Heart left ventricle (tissue), 16 donors: Measurements from ENCODE around the gene REM2. TPM values are rescaled to one million over a fixed set of nuclear protein-coding genes. Genes with fewer than 3 reads are reported as not detected.

Source experiments
- ATAC-seq, 4 donors: fragments of 200-7000 bp; cut with Tn5 transposase; one replicate each; pipeline ENCODE4 v1.9.1; 2020 to 2022; ENCODE audit warnings: moderate library complexity in 4 of 4, mild to moderate bottlenecking in 3 of 4, moderate number of reproducible peaks in 1 of 4
- DNase-seq, 5 donors: peaks; one replicate each; pipeline ENCODE4 v3.0.0-alpha.2; 2020
- H3K27ac ChIP-seq, 12 donors: fragments of 200-600 bp; sonication (generic) in 4 of 12; one replicate each; pipeline versions ENCODE4 v1.5.0 to v1.8.0; 2016 to 2022; ENCODE audit warnings: mild to moderate bottlenecking in 2 of 12
- H3K27me3 ChIP-seq, 9 donors: fragments of 200-600 bp; sonication (generic) in 2 of 9; one replicate each; pipeline versions ENCODE4 v1.5.1 to v1.8.0; 2016 to 2022; ENCODE audit warnings: mild to moderate bottlenecking in 3 of 9
- H3K36me3 ChIP-seq, 9 donors: fragments of 200-600 bp; sonication (generic) in 2 of 9; one replicate each; pipeline versions ENCODE4 v1.5.0 to v1.8.0; 2018 to 2022; ENCODE audit warnings: mild to moderate bottlenecking in 2 of 9
- H3K4me1 ChIP-seq, 12 donors: fragments of 200-600 bp; sonication (generic) in 4 of 12; one replicate each; pipeline versions ENCODE4 v1.5.0 to v1.8.0; 2016 to 2022; ENCODE audit warnings: mild to moderate bottlenecking in 3 of 12
- H3K4me3 ChIP-seq, 12 donors: fragments of 200-600 bp; sonication (generic) in 4 of 12; one replicate each; pipeline versions ENCODE4 v1.5.0 to v1.8.0; 2017 to 2022; ENCODE audit warnings: mild to moderate bottlenecking in 9 of 12, moderate library complexity in 4 of 12
- H3K9me3 ChIP-seq, 12 donors: fragments of 200-600 bp; sonication (generic) in 4 of 12; one replicate each; pipeline versions ENCODE4 v1.5.0 to v1.8.0; 2016 to 2022; ENCODE audit warnings: mild to moderate bottlenecking in 1 of 12
- CTCF ChIP-seq, 12 donors: fragments of 200-600 bp; sonication (generic) in 4 of 12; IDR thresholded peaks; one replicate each; pipeline versions ENCODE4 v1.5.0 to v1.8.0; 2018 to 2022; ENCODE audit warnings: antibody characterized with exemption in 12 of 12, mild to moderate bottlenecking in 5 of 12
- POLR2A ChIP-seq, 2 donors: fragments of 450-650 bp; IDR thresholded peaks; one replicate each; pipeline ENCODE4 v1.6.1; 2017; ENCODE audit warnings: antibody characterized with exemption in 2 of 2, mild to moderate bottlenecking in 2 of 2, moderate library complexity in 2 of 2
- WGBS, 4 donors: extraction: QIAGEN DNeasy Blood & Tissue Kit in 2 of 4; methylation state at CpG; one replicate each; pipeline versions ENCODE4 v1.1.5 to v1.1.7; 2013 to 2018; 5-methylcytosine and 5-hydroxymethylcytosine counted together
- intact Hi-C, 10 donors: fragments of 100-400 bp; cut with DNase I; formaldehyde crosslinking; loops; one replicate each; pipeline versions ENCODE4 v1.11.1 to v1.14.2; 2022
- polyA plus RNA-seq, 2 donors: library from polyadenylated mRNA; stranded (reverse); fragments of 200-250 nt; gene quantifications; one replicate each; pipeline ENCODE4 v1.2.3, GENCODE V29; 2013
- total RNA-seq, 9 donors: library from RNA; depleted of rRNA in 2 of 9; stranded (reverse); fragments of >200 nt in 2 of 9; fragmentation: NEBNext Ultra II Directional in 3 of 9; extraction: Animal tissue kit (Norgen Biotek cat#: 25700) in 3 of 9; gene quantifications; one replicate each; pipeline versions ENCODE4 v1.1.0 to v1.2.4, GENCODE V29; 2016 to 2023
- donor health status: ischemic (EF 13 %, LVEDD 7.1; RV severe dilation, severe dysfunction).
- donor health status: healthy with polysubstance abuse.
- donor health status: DM: no; HTN: yes; CAD: no.
- donor health status: DM: no; HTN: no; CAD: no.
- donor health status: ischemic (EF 25% LVEDD 6.9; RV normal size, moderate dysfunction).
- donor health status: ischemic (EF 25% LVEDD 5.7; RV mildly dilated, moderate dysfunction).
- donor health status: healthy.
- donor health status: DM: yes; HTN: yes; CAD: no.
- donor health status: ischemic (EF 35%, LVEDD 5.7; RV mildly dilated, moderate dysfunction).
- donor health status: nonischemic (EF 11% LVEDD 7.7; RV severe dilation, severe dysfunction).
- donor health status: DM: yes; HTN: yes; CAD: no.
- donor health status: PGD.
- donor health status: ischemic (EF 29% LVEDD 5.4; RV normal size, mild dysfunction).
- donor health status: nonischemic (EF 23%, LVEDD 6.1; RV moderate dilation, normal function).

Gene REM2
- total and polyA plus RNA-seq, 11 donors: 0.06 to 0.21 TPM; not detected in 9

GRCh38 chr14:22865424-22866405 lies 17.3 kb upstream of the REM2 start:
- no peak for ATAC-seq

GRCh38 chr14:22866874-22867273 lies 16.1 kb upstream of the REM2 start:
- no peak for DNase-seq
- no peaks in the 10 kb centered on the region for H3K27me3 ChIP-seq
- 95 to 98% (median 97%) methylated on average over 5 of the region's 5 CpGs for WGBS, 4 donors
- no peaks in the 10 kb centered on the region for H3K36me3 ChIP-seq
- H3K9me3 ChIP-seq: no peaks in the 10 kb centered on the region
- peaks cover 0 to 13% (median 10%) of the 10 kb centered on the region in 12 donors for H3K4me1 ChIP-seq
- TF ChIP-seq POLR2A (IDR thresholded peaks at IDR 0.05): no peak
- TF ChIP-seq CTCF (IDR thresholded peaks at IDR 0.05): no peak
- no peak for ATAC-seq
- intact Hi-C loops: no loop called here
- H3K4me3 ChIP-seq: no peak overlapping the region
- no peak overlapping the region for H3K27ac ChIP-seq

More at GRCh38 chr14:22865424-22866405, 17.3 kb upstream of the REM2 start:
- DNase-seq: no peak
- no peak overlapping the region for H3K4me3 ChIP-seq
- H3K9me3 ChIP-seq: no peaks in the 10 kb centered on the region
- intact Hi-C loops: no loop called here
- TF ChIP-seq CTCF (IDR thresholded peaks at IDR 0.05) (peak in 4 of 12 donors; percentile 7 to 23 (median 12)), POLR2A (IDR thresholded peaks at IDR 0.05) (no peak)
- H3K4me1 ChIP-seq: peaks cover 0 to 9% (median 7%) of the 10 kb centered on the region in 12 donors
- H3K27me3 ChIP-seq: no peaks in the 10 kb centered on the region
- WGBS, 4 donors: 57 to 64% (median 61%) methylated on average over 6 of the region's 6 CpGs
- no peak overlapping the region for H3K27ac ChIP-seq
- no peaks in the 10 kb centered on the region for H3K36me3 ChIP-seq

- intact Hi-C loops: loop anchor here in 3 of 10 donors (5.0 kb wide), 2 partner anchors 46 to 56 kb away; partner anchors contain the start of genes RBM23 (in 2 of the 3) and PRMT5 (in 1 of the 3)
- ATAC-seq (peak; percentile 6 to 32 (median 16)), DNase-seq (no peak)
- Histone ChIP-seq H3K27me3 (no peaks in the 10 kb centered on the region), H3K36me3 (peaks cover 0 to 29% (median 27%) of the 10 kb centered on the region in 9 donors), H3K9me3 (no peaks in the 10 kb centered on the region), H3K4me3 (peak overlapping the region; percentile 66 to 100 (median 95)), H3K4me1 (peaks cover 4 to 31% (median 15%) of the 10 kb centered on the region in 12 donors), H3K27ac (peak overlapping the region; percentile 90 to 100 (median 98))
- WGBS, 4 donors: 2 to 5% (median 3%) methylated on average over 1 of the region's 1 CpG
- TF ChIP-seq POLR2A (IDR thresholded peaks at IDR 0.05) (no peak), CTCF (IDR thresholded peaks at IDR 0.05) (no peak)
Measured at GRCh38 chr14:22870811-22871223, 12.2 kb upstream of the REM2 start.
